B cell (primary cell): ENCODE data around the gene PCDHA6.
"Not testable (repeated sequence)": the region's sequence is repeated elsewhere in the genome, so short reads cannot be mapped to it uniquely, and the experiment has no call there.

Source experiments
- CTCF ChIP-seq: fragments of 200-600 bp; IDR thresholded peaks from one replicate; pipeline ENCODE4 v1.8.0; 2022; ENCODE audit warnings: antibody characterized with exemption, mild to moderate bottlenecking
- EZH2 ChIP-seq: IDR thresholded peaks from 2 replicates; pipeline ENCODE4 v1.6.1; 2012; ENCODE audit warnings: borderline replicate concordance, low read depth, mild to moderate bottlenecking, moderate library complexity, low read length; ENCODE audit not compliant: insufficient read depth, poor library complexity, severe bottlenecking

- TF ChIP-seq CTCF, EZH2: not testable (repeated sequence)
These were observed 22.3 kb downstream of the PCDHA6 start for GRCh38 chr5:140849831-140850634.
